SK-N-SH treated with all-trans-retinoic acid at 6 μM for 48 hours (cell line): ENCODE results near the gene OASL.

ENCODE experiments used
- BACH2 ChIP-seq: fragments of 250-450 bp; sonication (Bioruptor Pico); IDR thresholded peaks from 2 replicates; pipeline ENCODE4 v1.9.0; 2021; ENCODE audit warnings: mild to moderate bottlenecking, borderline replicate concordance
- TSHZ2 ChIP-seq: fragments of 250-450 bp; sonication (Bioruptor Pico); IDR thresholded peaks from 2 replicates; pipeline ENCODE4 v1.5.0; 2020; ENCODE audit warnings: mild to moderate bottlenecking, moderate library complexity
- ZFP3 ChIP-seq: fragments of 250-450 bp; sonication (Bioruptor Pico); IDR thresholded peaks from 2 replicates; pipeline ENCODE4 v1.5.0; 2020; ENCODE audit warnings: mild to moderate bottlenecking, moderate library complexity
- ZNF70 ChIP-seq: fragments of 450-650 bp; formaldehyde crosslinking; IDR thresholded peaks from 2 replicates; pipeline ENCODE4 v1.5.0; 2020; ENCODE audit warnings: mild to moderate bottlenecking, moderate library complexity
- TF ChIP-seq, protein P1 (sequence below): fragments of 250-450 bp; sonication (Bioruptor Pico); IDR thresholded peaks from 2 replicates; pipeline ENCODE4 v1.8.0; 2020; ENCODE audit warnings: mild to moderate bottlenecking, moderate library complexity, borderline replicate concordance

- TF ChIP-seq ZFP3 (CRISPR knock-in tag) (no peak), BACH2 (CRISPR knock-in tag) (no peak), TSHZ2 (CRISPR knock-in tag) (no peak), ZNF70 (CRISPR knock-in tag) (no peak)
- TF ChIP-seq, protein P1, sequence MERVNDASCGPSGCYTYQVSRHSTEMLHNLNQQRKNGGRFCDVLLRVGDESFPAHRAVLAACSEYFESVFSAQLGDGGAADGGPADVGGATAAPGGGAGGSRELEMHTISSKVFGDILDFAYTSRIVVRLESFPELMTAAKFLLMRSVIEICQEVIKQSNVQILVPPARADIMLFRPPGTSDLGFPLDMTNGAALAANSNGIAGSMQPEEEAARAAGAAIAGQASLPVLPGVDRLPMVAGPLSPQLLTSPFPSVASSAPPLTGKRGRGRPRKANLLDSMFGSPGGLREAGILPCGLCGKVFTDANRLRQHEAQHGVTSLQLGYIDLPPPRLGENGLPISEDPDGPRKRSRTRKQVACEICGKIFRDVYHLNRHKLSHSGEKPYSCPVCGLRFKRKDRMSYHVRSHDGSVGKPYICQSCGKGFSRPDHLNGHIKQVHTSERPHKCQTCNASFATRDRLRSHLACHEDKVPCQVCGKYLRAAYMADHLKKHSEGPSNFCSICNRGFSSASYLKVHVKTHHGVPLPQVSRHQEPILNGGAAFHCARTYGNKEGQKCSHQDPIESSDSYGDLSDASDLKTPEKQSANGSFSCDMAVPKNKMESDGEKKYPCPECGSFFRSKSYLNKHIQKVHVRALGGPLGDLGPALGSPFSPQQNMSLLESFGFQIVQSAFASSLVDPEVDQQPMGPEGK, result no peak
Observed at GRCh38 chr12:120989687-120990086, 49.4 kb downstream of the OASL start.
